Liver (tissue), 9 donors: Measurements from ENCODE around the gene CDH13. TPM values are rescaled to one million over a fixed set of nuclear protein-coding genes. Genes with fewer than 3 reads are reported as not detected.

Experiments
- DNase-seq: peaks from one replicate; pipeline ENCODE4 v3.0.0-alpha.2; 2017; ENCODE audit warnings: low spot score
- H3K27ac ChIP-seq, 2 donors: one replicate each; pipeline ENCODE4 v1.7.0; 2013; ENCODE audit warnings: inconsistent platforms in 2 of 2, low read length in 2 of 2, control low read depth in 1 of 2, low read depth in 1 of 2, mild to moderate bottlenecking in 1 of 2
- H3K27me3 ChIP-seq, 4 donors: one replicate each; pipeline versions ENCODE4 v1.6.1 to v1.7.0; 2013; ENCODE audit warnings: low read length in 3 of 4, inconsistent platforms in 1 of 4, mild to moderate bottlenecking in 1 of 4, moderate library complexity in 1 of 4; ENCODE audit not compliant: control insufficient read depth in 4 of 4, insufficient read depth in 4 of 4
- H3K36me3 ChIP-seq, 4 donors: one replicate each; pipeline versions ENCODE4 v1.6.1 to v1.7.0; 2013; ENCODE audit warnings: low read length in 3 of 4, mild to moderate bottlenecking in 3 of 4, low read depth in 1 of 4, moderate library complexity in 1 of 4; ENCODE audit not compliant: control insufficient read depth in 4 of 4, insufficient read depth in 3 of 4
- H3K4me1 ChIP-seq, 4 donors: one replicate each; pipeline versions ENCODE4 v1.6.1 to v1.7.0; 2013; ENCODE audit warnings: low read length in 3 of 4, mild to moderate bottlenecking in 3 of 4, moderate library complexity in 1 of 4; ENCODE audit not compliant: control insufficient read depth in 4 of 4, insufficient read depth in 4 of 4
- H3K4me3 ChIP-seq, 3 donors: one replicate each; pipeline versions ENCODE4 v1.6.1 to v1.7.0; 2013; ENCODE audit warnings: low read length in 3 of 3, control low read depth in 1 of 3, low read depth in 1 of 3, mild to moderate bottlenecking in 1 of 3
- H3K9ac ChIP-seq, 2 donors: one replicate each; pipeline ENCODE4 v1.7.0; 2013; ENCODE audit warnings: low read length in 2 of 2, mild to moderate bottlenecking in 2 of 2, moderate library complexity in 2 of 2, control low read depth in 1 of 2, low read depth in 1 of 2
- H3K9me3 ChIP-seq, 4 donors: one replicate each; pipeline versions ENCODE4 v1.6.1 to v1.7.0; 2013; ENCODE audit warnings: low read length in 3 of 4; ENCODE audit not compliant: control insufficient read depth in 4 of 4
- ATF3 ChIP-seq: IDR thresholded peaks from 2 replicates; pipeline ENCODE4 v1.6.1; 2016; ENCODE audit warnings: antibody characterized with exemption
- EGR1 ChIP-seq, 2 donors: IDR thresholded peaks; 2 replicates each; pipeline ENCODE4 v1.6.1; 2016 to 2018; ENCODE audit warnings: antibody characterized with exemption in 2 of 2, low read depth in 2 of 2
- FOXA1 ChIP-seq: IDR thresholded peaks from 2 replicates; pipeline ENCODE4 v1.6.1; 2016; ENCODE audit warnings: antibody characterized with exemption
- FOXA2 ChIP-seq: IDR thresholded peaks from 2 replicates; pipeline ENCODE4 v1.6.1; 2016; ENCODE audit warnings: antibody characterized with exemption
- GABPA ChIP-seq, 2 donors: IDR thresholded peaks in 1 of 2; conservative IDR thresholded peaks in 1 of 2; 2 replicates each; pipeline ENCODE4 v1.6.1; 2016; ENCODE audit warnings: antibody characterized with exemption in 2 of 2, mild to moderate bottlenecking in 1 of 2, moderate library complexity in 1 of 2
- HNF4A ChIP-seq, 2 donors: conservative IDR thresholded peaks; 2 replicates each; pipeline ENCODE4 v1.6.1; 2016; ENCODE audit warnings: antibody characterized with exemption in 2 of 2, mild to moderate bottlenecking in 2 of 2
- HNF4G ChIP-seq: IDR thresholded peaks from 2 replicates; pipeline ENCODE4 v1.6.1; 2016; ENCODE audit warnings: antibody characterized with exemption
- JUND ChIP-seq, 2 donors: IDR thresholded peaks; 2 replicates each; pipeline ENCODE4 v1.6.1; 2016; ENCODE audit warnings: antibody characterized with exemption in 2 of 2
- MAX ChIP-seq: IDR thresholded peaks from 2 replicates; pipeline ENCODE4 v1.6.1; 2016; ENCODE audit warnings: antibody characterized with exemption
- NR2F2 ChIP-seq: IDR thresholded peaks from 2 replicates; pipeline ENCODE4 v1.6.1; 2016; ENCODE audit warnings: antibody characterized with exemption
- RAD21 ChIP-seq, 2 donors: IDR thresholded peaks; 2 replicates each; pipeline ENCODE4 v1.6.1; 2016; ENCODE audit warnings: antibody characterized with exemption in 2 of 2, mild to moderate bottlenecking in 2 of 2
- REST ChIP-seq: IDR thresholded peaks from 2 replicates; pipeline ENCODE4 v1.6.1; 2016; ENCODE audit warnings: antibody characterized with exemption, mild to moderate bottlenecking
- RXRA ChIP-seq, 2 donors: IDR thresholded peaks; 2 replicates each; pipeline ENCODE4 v1.6.1; 2017 to 2018; ENCODE audit warnings: antibody characterized with exemption in 2 of 2, mild to moderate bottlenecking in 1 of 2
- SP1 ChIP-seq: IDR thresholded peaks from 2 replicates; pipeline ENCODE4 v1.6.1; 2018; ENCODE audit warnings: antibody characterized with exemption, mild to moderate bottlenecking
- YY1 ChIP-seq: IDR thresholded peaks from 2 replicates; pipeline ENCODE4 v1.6.1; 2016; ENCODE audit warnings: antibody characterized with exemption, mild to moderate bottlenecking
- ZBTB33 ChIP-seq: IDR thresholded peaks from 2 replicates; pipeline ENCODE4 v1.6.1; 2016; ENCODE audit warnings: antibody characterized with exemption
- WGBS: extraction: QIAGEN DNeasy Blood & Tissue Kit; methylation state at CpG from one replicate; pipeline ENCODE4 v1.1.7; 2013; 5-methylcytosine and 5-hydroxymethylcytosine counted together
- polyA plus RNA-seq, 2 donors: library from polyadenylated mRNA; stranded (reverse) in 1 of 2; unstranded in 1 of 2; fragments of 200-250 nt in 1 of 2; fragments of >200 nt in 1 of 2; fragmentation: Nextera tagmentation in 1 of 2; extraction: Ambion mirVana in 1 of 2; gene quantifications; one replicate each; pipeline versions ENCODE4 v1.2.1 to v1.2.3, GENCODE V29; 2013 to 2015
- total RNA-seq, 2 donors: library from RNA; depleted of rRNA; stranded (reverse); fragments of >200 nt; gene quantifications; one replicate each; pipeline ENCODE4 v1.2.3, GENCODE V29; 2014
- donor health status: healthy.
- donor health status: healthy.
- donor health status: healthy.
- donor health status: healthy.
- donor health status: healthy.

Gene CDH13
- total and polyA plus RNA-seq, 4 donors: 0.21 to 1.5 (median 0.58) TPM

- Histone ChIP-seq H3K36me3 (no peaks in the 10 kb centered on the region), H3K27me3 (peaks cover 0 to 3% (median 0%) of the 10 kb centered on the region in 4 donors), H3K9me3 (no peaks in the 10 kb centered on the region), H3K27ac (no peak overlapping the region), H3K4me1 (no peaks in the 10 kb centered on the region), H3K9ac (no peak overlapping the region), H3K4me3 (no peak overlapping the region)
- DNase-seq: no peak
- TF ChIP-seq GABPA (IDR thresholded peaks at IDR 0.05 in 1 of 2, conservative IDR thresholded peaks at IDR 0.05 in 1 of 2) (no peak), ZBTB33 (no peak), REST (no peak), EGR1 (IDR thresholded peaks at IDR 0.05; ENCODE audit: low read depth in 2 of 2) (no peak), HNF4G (no peak), RXRA (IDR thresholded peaks at IDR 0.05) (no peak), FOXA1 (no peak), YY1 (no peak), ATF3 (no peak), JUND (IDR thresholded peaks at IDR 0.05) (no peak), NR2F2 (no peak), SP1 (no peak), HNF4A (conservative IDR thresholded peaks at IDR 0.05) (no peak), MAX (no peak), FOXA2 (no peak), RAD21 (IDR thresholded peaks at IDR 0.05) (no peak)
- WGBS: 59% methylated on average over 7 of the region's 7 CpGs
Observed at GRCh38 chr16:82788225-82788624, 161.5 kb downstream of the CDH13 start.

GRCh38 chr16:82788919-82789318, 162.2 kb downstream of the CDH13 start:
- H3K9ac ChIP-seq: no peak overlapping the region
- no peak overlapping the region for H3K4me3 ChIP-seq
- H3K4me1 ChIP-seq: no peaks in the 10 kb centered on the region
- no peak for DNase-seq
- no peak for TF ChIP-seq SP1
- TF ChIP-seq JUND (IDR thresholded peaks at IDR 0.05): no peak
- TF ChIP-seq ZBTB33: no peak
- no peak for TF ChIP-seq EGR1 (IDR thresholded peaks at IDR 0.05; ENCODE audit: low read depth in 2 of 2)
- H3K9me3 ChIP-seq: no peaks in the 10 kb centered on the region
- 60% methylated on average over 4 of the region's 4 CpGs for WGBS
- H3K27me3 ChIP-seq: peaks cover 0 to 3% (median 0%) of the 10 kb centered on the region in 4 donors
- no peaks in the 10 kb centered on the region for H3K36me3 ChIP-seq
- H3K27ac ChIP-seq: no peak overlapping the region
